ENCODE results near the gene NSMCE3.

The NSMCE3 gene

DNA sequence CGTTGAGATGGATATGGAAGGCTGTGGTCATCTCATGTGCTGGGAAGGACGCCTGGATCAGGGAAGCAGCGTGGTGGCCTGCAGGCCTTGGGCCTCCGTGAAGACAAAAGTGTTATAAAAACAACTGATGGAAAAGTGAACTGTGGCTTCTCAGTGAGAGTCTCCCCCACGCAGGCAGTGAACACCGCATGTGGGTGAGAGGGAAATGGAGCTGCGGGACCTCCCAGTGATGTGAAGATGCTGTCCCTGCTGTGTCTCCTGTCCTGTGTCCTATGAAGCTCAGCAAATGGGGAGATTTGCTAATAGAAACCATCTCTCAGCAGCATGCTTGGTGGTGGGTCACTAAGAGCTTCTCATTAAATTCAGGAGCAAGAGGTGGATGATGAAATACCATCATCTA lies 25.1 kb downstream of the NSMCE3 start:
- no peak overlapping the region for H3K4me3 ChIP-seq (ENCODE audit: low read depth, low read length)
- ChIA-PET CTCF (no interaction called here), POLR2A (interaction anchor here (0.6 kb wide), 1 partner anchor 168 kb away, joined by 4 read pairs; no protein-coding TSS in a partner anchor)
- no peak for DNase-seq (ENCODE audit: low read depth, low spot score)
- TF ChIP-seq, protein P1, sequence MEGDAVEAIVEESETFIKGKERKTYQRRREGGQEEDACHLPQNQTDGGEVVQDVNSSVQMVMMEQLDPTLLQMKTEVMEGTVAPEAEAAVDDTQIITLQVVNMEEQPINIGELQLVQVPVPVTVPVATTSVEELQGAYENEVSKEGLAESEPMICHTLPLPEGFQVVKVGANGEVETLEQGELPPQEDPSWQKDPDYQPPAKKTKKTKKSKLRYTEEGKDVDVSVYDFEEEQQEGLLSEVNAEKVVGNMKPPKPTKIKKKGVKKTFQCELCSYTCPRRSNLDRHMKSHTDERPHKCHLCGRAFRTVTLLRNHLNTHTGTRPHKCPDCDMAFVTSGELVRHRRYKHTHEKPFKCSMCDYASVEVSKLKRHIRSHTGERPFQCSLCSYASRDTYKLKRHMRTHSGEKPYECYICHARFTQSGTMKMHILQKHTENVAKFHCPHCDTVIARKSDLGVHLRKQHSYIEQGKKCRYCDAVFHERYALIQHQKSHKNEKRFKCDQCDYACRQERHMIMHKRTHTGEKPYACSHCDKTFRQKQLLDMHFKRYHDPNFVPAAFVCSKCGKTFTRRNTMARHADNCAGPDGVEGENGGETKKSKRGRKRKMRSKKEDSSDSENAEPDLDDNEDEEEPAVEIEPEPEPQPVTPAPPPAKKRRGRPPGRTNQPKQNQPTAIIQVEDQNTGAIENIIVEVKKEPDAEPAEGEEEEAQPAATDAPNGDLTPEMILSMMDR (IDR thresholded peaks at IDR 0.05; ENCODE audit: insufficient read depth, low read length, missing control alignments) = no peak

DNA sequence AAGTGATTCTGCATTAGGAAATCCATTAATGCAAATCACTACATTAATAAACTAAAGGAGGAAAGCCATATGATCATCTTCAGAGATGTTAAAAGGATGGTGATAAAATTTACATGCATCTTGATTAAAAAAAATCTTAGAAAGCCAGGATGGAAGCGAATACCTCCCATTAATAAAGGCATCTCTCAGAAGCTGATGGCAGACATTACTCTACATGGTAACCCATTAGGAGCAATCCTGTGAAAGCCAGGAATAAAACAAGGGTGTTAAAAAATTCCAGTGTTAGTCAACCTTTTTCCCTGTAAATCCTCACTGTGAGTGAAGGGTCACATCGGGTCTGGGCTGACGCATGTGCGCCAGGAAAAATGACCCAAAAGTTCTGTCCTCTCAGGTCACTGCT lies 25.5 kb downstream of the NSMCE3 start:
- ChIA-PET POLR2A (interaction anchor here (0.6 kb wide), 1 partner anchor 168 kb away, joined by 4 read pairs; no protein-coding TSS in a partner anchor), CTCF (no interaction called here)
- no peak for DNase-seq (ENCODE audit: low read depth, low spot score)
- H3K4me3 ChIP-seq (ENCODE audit: low read depth, low read length) = no peak overlapping the region
- TF ChIP-seq, protein P1 (IDR thresholded peaks at IDR 0.05; ENCODE audit: insufficient read depth, low read length, missing control alignments) = no peak

DNA sequence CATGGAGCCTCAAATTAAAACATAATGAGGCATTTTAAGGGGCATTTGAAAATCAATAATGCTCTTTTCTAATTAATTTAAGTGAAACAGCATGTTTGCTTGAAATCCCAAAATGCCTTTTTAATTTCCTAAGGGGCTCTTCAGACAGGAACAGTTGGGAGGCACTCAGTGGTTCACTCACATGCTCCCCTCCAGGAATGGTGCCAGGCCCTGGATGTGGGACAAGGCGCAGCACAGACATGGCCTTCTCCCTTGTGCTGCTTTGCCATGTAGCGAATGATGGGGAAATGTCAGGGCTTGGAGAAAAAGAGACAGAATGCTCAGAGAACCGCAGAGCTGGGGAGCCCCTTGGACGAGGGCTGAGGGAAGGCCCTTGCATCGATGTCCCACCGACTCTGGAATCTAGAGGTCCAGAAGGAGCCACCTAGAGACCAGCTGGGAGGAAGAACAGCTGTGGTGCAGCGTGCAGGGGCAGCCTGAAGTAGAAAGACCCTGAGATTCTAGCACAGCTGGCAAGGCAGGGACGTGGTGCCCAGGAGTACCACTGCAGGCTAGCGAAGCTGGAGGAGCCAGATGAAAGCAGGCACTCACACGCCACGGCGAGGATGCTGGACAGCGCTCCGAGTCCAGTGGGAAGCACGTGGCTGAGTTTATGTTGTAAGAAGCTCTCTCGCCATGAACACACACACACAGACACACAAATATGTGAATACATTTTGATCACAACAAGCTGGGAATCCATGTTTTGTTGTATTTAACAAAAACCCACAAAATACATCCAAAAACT lies 27.0 kb downstream of the NSMCE3 start:
- POLR2A ChIA-PET = no interaction called here
- H3K4me3 ChIP-seq (ENCODE audit: low read depth, low read length) = no peak overlapping the region
- DNase-seq (ENCODE audit: low read depth, low spot score) = no peak
- TF ChIP-seq, protein P1 (IDR thresholded peaks at IDR 0.05; ENCODE audit: insufficient read depth, low read length, missing control alignments) = no peak
- CTCF ChIA-PET = no interaction called here

DNA sequence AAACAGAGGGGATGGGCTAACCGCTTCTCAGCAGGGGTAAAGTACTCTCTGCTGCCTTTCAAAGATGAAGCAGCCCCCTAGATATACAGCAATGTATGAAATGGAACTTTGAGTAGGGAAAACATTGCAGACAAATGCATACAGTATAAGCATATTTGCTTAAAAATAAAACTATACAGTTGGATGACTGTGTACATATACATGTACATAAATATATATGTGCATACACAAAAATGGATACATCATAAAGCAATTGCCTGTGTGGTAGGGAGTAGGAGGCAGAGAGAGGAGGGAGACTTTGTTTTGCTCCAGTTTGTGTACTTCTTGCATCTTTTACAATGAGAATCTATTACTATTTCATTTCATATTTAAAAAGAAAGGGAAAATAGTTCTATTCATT lies 28.4 kb downstream of the NSMCE3 start:
- no peak for DNase-seq (ENCODE audit: low read depth, low spot score)
- no peak overlapping the region for H3K4me3 ChIP-seq (ENCODE audit: low read depth, low read length)
- TF ChIP-seq, protein P1 (IDR thresholded peaks at IDR 0.05; ENCODE audit: insufficient read depth, low read length, missing control alignments) = no peak
- ChIA-PET POLR2A (no interaction called here), CTCF (no interaction called here)

DNA sequence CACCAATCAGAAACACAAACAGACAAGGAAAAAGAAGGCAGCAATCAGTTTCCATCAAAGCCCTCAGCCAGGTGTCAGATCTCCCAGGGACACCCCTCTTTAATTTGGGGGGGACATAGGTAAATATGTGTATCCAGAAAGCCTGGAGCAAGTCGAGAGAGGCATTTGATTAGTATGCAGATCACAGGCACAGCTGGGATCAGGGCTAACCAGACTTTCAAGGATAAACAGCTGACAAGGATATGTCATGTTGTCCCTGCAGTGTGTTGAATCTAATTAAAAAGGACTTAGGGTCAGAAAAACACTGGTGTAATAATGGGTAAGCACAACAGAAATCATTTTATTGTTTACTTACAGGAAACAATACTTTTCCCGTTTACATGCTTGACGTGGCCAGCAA lies 30.2 kb downstream of the NSMCE3 start:
- ChIA-PET CTCF (no interaction called here), POLR2A (no interaction called here)
- TF ChIP-seq, protein P1 (IDR thresholded peaks at IDR 0.05; ENCODE audit: insufficient read depth, low read length, missing control alignments) = no peak
- H3K4me3 ChIP-seq (ENCODE audit: low read depth, low read length) = no peak overlapping the region
- DNase-seq (ENCODE audit: low read depth, low spot score) = no peak

DNA sequence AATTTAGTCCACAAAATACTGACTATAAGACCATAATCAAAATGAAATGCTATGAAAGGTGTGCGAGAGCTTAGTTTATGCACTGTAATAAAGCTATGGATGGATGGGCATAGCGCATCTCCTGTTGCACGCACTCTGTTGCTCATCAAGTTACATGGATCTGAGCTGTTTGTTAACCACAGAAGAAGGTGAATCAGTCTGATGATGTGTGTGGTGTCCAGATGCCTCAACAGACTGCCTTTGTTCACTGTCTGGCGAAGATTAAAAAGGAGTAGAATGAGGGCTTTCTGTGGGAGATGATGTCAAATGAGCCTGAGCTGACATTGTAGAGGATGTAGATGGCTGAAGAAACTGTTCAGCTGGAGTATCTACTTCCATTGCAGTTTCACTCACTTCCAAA lies 36.1 kb downstream of the NSMCE3 start:
- no peak for DNase-seq (ENCODE audit: low read depth, low spot score)
- ChIA-PET POLR2A (no interaction called here), CTCF (no interaction called here)
- TF ChIP-seq, protein P1 (IDR thresholded peaks at IDR 0.05; ENCODE audit: insufficient read depth, low read length, missing control alignments) = no peak
- H3K4me3 ChIP-seq (ENCODE audit: low read depth, low read length) = no peak overlapping the region

Data from AG04449 (cell line).